HFF-Myc (cell line): ENCODE results near the gene GAS7.
"Not testable (repeated sequence)": the region's sequence is repeated elsewhere in the genome, so short reads cannot be mapped to it uniquely, and the experiment has no call there.

Source experiments
- DNase-seq: peaks from one replicate; pipeline ENCODE4 v3.0.0-alpha.2; 2011; ENCODE audit warnings: low read depth; ENCODE audit errors: extremely low read depth
- H3K4me3 ChIP-seq: replicated peaks from 2 replicates; pipeline ENCODE4 v1.5.1; 2011; ENCODE audit warnings: low read depth, mild to moderate bottlenecking, control low read depth, low read length
- TF ChIP-seq, protein P1 (sequence below): IDR thresholded peaks from 2 replicates; pipeline ENCODE4 v1.5.1; 2012; ENCODE audit warnings: mild to moderate bottlenecking, low read depth, low read length, control low read depth; ENCODE audit errors: missing control alignments

Gene GAS7

DNA sequence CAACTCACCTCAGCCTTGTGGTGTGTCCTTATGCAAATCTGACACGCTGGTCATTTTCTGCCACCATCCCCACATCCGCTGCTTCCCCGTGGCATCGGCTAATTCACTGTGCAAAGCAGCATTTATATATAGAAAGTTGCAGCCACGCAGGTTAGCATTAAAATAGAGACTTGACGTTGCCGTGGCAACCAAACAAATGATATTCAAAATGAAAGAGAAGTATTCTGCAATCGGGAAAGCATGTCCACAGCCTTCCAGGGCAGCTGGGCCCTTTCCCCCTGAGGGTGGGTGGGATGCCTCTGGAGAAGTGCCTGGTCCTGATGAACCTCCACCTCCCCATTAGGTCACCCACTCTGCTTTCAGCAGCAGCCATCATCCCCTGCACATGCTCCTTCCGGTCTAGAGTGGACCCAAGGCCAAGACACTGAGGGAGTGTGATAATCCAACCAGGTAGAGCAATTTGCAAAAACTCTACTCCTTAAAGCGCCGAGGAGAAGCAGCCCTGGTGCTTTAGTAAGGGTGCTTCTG is 138.7 kb downstream of the GAS7 start:
- TF ChIP-seq, protein P1, sequence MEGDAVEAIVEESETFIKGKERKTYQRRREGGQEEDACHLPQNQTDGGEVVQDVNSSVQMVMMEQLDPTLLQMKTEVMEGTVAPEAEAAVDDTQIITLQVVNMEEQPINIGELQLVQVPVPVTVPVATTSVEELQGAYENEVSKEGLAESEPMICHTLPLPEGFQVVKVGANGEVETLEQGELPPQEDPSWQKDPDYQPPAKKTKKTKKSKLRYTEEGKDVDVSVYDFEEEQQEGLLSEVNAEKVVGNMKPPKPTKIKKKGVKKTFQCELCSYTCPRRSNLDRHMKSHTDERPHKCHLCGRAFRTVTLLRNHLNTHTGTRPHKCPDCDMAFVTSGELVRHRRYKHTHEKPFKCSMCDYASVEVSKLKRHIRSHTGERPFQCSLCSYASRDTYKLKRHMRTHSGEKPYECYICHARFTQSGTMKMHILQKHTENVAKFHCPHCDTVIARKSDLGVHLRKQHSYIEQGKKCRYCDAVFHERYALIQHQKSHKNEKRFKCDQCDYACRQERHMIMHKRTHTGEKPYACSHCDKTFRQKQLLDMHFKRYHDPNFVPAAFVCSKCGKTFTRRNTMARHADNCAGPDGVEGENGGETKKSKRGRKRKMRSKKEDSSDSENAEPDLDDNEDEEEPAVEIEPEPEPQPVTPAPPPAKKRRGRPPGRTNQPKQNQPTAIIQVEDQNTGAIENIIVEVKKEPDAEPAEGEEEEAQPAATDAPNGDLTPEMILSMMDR: no peak
- no peak overlapping the region for H3K4me3 ChIP-seq
- no peak for DNase-seq

DNA sequence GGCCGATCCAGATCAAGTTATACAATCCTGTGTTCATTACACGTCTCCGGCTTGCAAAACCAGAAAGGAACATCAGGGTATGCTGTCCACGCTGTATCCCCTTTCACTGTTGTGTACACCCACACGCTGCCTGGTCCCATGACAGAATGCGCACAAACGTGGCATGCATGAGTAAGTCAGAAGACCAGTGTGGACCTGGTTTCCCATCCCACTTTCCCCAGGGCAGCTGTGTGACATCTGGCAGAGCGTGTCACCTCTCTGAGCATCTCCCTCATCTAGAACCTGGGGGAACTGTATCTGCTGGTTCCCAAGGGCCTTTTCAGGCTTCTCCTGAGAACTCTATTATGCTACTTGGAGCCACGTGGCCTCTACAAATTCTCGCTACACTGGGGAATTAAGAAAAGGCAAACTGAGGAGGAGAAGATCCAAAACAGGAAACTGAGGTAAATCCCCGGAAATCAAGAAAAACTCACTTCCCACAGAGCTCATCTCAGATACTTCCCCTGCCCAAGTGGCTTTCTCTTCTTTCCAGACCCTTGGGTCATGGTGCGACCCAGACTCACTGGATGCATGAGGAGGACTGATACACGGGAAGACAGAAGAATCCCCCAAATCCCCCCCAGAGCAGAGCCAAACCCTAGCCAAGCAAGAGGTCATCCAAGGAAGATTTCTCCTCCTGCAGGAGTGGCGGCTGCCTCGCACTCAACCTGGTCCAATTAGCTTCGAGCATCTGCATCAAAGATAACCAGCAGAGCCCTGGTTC is 139.3 kb downstream of the GAS7 start:
- TF ChIP-seq, protein P1: no peak
- DNase-seq: no peak
- H3K4me3 ChIP-seq: no peak overlapping the region

DNA sequence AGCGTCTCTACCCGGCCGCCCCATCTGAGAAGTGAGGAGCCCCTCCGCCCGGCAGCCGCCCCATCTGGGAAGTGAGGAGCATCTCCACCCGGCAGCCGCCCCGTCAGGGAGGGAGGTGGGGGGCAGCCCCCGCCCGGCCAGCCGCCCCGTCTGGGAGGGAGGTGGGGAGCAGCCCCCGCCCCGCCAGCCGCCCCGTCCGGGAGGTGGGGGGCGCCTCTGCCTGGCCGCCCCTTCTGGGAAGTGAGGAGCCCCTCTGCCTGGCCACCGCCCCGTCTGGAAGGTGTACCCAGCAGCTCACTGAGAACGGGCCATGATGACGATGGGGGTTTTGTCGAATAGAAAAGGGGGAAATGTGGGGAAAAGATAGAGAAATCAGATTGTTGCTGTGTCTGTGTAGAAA is 140.9 kb downstream of the GAS7 start:
- not testable (repeated sequence) for H3K4me3 ChIP-seq, DNase-seq

DNA sequence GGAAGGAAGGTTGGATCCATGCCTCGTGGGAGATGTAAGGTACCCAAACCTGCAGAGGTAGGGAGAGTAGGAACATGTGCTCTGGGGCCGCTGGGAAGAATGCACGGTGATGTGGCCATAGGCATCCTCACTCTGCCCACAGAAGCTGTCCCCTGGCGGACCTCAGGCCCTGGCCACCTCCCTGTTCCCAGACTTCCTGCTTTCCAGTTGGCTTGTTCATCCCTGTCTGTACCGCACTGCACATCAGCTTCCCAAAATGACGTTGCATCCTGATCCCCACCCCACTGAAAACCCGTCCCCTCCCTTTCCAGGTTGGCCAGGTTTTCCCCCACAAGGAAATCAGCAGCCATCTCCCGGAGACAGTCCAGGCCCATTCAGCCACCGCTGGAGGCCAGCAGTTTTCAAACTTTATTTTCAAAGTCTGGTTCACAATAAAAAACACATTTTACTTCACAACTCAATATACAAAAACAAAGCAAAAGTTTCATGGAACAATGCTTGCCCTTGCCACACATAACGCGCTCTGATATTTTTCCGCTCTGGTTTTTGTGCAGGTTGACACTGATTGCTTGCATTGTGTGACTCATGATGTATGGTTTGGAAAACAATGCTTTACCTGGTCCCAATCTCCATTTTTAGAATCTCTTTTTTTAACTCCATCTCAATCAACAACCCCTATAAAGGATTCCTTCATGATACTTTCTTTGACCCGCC is 143.0 kb downstream of the GAS7 start:
- TF ChIP-seq, protein P1: no peak
- no peak overlapping the region for H3K4me3 ChIP-seq
- no peak for DNase-seq

DNA sequence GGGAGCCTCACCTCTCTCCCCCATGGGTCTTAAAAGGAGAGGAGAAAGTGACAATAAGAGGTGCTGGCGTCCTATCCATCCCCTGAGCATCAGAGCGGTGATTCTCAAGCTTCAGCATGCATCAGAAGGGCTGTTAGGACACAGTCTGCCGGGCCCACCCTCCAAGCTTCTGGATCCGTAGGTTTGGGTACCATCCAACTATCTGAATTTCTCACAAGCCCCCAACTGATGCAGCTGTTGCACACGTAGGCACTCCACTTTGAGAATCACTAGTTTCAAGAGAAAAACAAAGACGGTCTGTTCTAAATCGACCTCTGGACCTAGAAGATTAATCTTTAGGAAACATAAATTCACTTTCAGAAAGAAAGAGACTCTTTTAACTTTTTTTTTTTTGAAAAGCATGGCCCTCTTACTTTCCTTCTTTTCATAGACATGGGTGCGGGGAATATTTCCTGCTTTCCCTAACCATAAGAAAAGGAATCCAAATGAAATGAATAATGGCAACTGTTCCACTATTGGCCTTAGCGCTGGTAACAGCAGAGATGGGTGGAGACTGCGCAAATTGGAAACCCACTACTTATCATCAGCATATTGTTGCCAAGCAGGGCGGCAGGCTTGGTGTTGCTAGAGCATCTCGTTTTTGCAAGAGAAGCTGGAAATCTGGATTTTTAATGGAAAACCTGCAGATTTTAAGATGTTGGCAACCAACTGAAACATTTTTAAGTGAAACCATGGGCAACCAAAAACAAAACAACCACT is 144.4 kb downstream of the GAS7 start:
- no peak overlapping the region for H3K4me3 ChIP-seq
- TF ChIP-seq, protein P1: no peak
- no peak for DNase-seq

DNA sequence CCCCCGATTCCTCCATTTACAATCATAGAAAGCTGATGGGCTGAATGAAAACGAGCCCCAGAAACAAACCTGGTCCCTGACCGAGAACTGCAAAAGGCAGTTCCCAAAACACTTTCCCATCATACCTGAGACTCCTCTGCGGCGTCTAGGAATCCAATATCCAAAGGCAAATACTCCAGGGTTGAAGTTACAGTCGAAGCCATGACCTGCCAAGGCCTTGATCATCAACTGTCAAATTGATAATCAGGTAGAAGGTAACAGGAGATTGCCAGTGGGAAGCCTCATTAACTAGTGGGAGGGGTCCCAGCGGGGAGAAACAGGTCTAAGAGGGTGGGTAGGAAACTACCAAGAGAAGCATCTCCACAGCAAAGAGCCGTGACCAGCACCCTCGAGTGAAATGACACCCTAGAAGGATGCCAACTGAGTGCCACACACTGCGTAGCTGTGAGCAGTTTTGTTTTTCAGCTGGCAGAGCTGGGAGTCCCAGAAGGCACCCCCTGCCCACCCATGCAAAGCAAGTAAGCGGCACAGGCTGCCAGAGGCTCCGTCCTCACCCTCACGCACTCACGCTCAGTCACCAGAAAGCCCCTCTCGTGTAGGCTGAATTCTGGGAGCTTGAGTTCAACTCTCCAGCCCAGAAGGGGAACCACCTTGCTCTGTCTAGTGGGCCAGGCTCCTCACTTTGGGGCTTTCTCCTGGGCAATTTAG is 146.1 kb downstream of the GAS7 start:
- no peak for DNase-seq
- no peak overlapping the region for H3K4me3 ChIP-seq
- TF ChIP-seq, protein P1: no peak
